OCI-LY1 (cell line): Measurements from ENCODE around the gene RAB40C.

Experiments
- CTCF ChIP-seq: fragments of 200-600 bp; sonication (generic), shearing (Covaris generic); IDR thresholded peaks from 2 replicates; pipeline ENCODE4 v1.5.1; 2017; ENCODE audit warnings: mild to moderate bottlenecking, antibody characterized with exemption, low read length, moderate library complexity, mixed read lengths
- EZH2 ChIP-seq: fragments of 200-600 bp; sonication (generic), shearing (Covaris generic); IDR thresholded peaks from 2 replicates; pipeline ENCODE4 v1.8.0; 2017; ENCODE audit warnings: borderline replicate concordance, mixed run types, mild to moderate bottlenecking, antibody characterized with exemption, low read length, moderate library complexity, mixed read lengths

DNA sequence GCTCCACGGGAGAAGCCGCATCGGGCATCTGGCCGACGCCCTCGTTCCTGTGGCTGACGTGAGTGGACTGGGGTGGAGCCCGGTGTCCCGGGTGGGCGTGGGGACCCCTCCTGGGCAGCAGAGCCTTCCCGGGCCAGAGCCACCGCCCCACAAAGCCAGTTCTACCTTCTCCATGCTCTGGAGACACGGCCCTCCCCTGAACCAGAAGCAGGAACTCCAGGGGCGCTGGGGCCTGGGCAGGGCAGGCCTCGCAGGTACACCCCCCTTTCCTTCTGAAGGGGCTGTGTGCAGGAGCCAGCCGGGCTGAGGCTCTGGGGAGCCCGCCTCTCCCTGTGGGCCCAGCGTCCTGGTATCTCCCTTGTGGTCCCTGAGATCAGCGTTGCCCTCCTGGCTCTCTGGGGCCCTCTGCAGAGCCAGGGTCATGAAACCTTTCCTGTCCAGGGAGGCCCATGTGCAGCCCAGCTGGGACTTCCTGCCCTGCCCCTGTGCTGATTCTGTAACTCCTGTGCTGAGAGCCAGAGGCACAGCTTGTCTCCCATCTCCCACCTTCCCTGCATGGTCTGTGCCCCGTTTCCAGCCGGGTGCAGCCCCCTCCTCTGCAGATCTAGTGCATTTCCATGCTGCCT lies 13.6 kb upstream of the RAB40C start:
- TF ChIP-seq CTCF (no peak), EZH2 (no peak)
